HG02840 (cell line): Measurements from ENCODE around the gene KRT6A.

Experiments used
- ATAC-seq: cut with Tn5 transposase; IDR thresholded peaks from one replicate; pipeline ENCODE4 v1.9.1; 2021; ENCODE audit warnings: mild to moderate bottlenecking, moderate library complexity, moderate number of reproducible peaks; ENCODE audit not compliant: unreplicated experiment, low FRiP score

The KRT6A gene

DNA sequence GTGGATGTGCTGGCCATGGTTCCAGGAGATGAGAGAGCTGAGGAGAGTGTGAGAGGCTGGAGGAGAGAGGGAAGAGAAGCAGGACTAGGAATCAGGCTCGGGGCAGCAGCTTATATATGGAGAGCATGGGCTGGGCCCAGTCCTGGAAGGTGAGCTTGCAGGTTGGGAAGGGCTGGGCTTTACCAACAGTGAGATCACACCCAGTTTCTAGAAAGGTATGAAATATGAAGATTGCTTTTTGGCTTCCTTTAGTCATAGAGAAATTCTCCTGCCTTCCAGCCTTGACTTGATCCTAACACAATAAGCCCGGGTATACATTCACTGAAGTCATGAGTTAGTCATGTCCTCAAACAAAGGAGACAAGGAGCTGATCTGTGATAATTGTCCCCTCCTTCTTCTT is at the start of gene KRT6A:
KRT6A (minus strand) TSS at position 86 of the 400 bp plus-strand sequence; CDS start at position 17, 69 bp downstream.
- no peak for ATAC-seq

DNA sequence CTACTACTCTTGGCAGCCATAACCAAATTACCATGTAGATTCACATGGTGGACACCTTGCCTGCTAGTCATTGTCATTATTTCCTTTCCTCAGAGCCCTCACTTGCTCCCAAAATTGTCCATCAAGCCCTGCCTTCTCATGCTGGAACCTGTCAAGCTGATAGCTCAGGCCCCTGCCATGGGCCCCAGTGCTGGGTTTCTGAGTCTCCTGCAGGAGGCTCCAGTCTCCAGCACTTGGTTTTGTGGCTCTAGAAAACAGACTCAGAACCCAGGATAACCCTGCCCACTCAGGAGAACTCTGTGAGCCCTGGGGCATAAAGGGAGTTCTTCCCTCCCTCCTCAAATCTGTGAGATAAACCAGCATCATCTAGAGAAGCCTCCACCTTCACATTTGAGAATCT is 49.1 kb upstream of the KRT6A start:
- ATAC-seq = no peak

DNA sequence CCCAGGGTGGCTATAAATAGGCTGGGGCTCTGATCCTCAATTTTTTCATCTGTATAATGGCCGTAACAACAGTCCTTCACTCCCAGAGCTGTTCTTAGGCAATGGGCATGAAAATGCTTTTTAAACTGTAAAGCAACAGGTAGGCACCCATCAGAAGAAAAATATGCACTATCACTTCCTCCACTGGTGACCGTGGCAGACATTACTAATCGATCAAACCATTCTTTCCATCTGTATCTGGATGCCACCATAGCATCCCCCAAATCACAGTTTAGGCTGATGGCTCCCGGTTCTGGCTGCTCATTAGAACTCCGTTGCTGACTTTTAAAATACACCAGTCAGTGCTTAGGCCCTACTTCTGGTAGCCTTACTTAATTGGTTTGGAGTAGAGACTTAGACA is 48.7 kb upstream of the KRT6A start:
- ATAC-seq = no peak

DNA sequence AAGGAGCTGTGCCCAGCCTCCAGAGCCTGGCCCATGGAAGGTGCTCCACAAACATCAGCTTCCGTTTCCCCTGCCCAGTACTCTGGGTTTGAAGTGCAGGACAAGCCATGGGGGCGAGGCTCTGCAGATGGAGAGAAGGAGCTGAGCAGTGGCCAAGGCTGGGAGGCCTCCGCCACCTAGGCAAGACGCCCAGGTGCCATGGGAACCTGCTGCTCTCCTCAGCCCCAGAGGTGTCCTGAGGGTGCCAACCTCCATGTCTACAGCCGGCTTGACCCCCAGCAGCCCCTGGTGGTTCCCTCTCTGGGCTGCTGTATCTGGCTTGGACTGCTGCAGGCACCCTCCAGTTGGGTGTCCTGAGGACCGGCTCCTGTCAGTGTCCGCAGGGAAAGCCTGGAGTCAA is 47.5 kb upstream of the KRT6A start:
- no peak for ATAC-seq

DNA sequence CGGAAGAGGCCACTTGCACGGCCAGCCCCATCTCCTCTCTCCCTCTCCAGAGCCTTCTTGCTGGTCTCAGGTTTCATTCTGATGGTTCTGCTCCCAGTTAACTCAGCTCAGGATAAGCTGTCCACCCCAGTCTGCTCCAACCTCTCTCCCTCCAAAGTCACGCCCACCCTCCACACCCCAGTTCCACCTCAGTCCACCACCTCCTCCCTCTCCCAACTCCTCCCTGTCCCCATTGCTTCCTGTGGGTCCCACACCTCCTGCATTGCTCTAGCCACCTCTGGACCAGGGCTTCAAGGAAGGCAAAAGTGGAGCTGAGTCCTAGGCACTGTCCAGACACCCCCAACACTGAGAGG is 46.7 kb upstream of the KRT6A start:
- no peak for ATAC-seq

DNA sequence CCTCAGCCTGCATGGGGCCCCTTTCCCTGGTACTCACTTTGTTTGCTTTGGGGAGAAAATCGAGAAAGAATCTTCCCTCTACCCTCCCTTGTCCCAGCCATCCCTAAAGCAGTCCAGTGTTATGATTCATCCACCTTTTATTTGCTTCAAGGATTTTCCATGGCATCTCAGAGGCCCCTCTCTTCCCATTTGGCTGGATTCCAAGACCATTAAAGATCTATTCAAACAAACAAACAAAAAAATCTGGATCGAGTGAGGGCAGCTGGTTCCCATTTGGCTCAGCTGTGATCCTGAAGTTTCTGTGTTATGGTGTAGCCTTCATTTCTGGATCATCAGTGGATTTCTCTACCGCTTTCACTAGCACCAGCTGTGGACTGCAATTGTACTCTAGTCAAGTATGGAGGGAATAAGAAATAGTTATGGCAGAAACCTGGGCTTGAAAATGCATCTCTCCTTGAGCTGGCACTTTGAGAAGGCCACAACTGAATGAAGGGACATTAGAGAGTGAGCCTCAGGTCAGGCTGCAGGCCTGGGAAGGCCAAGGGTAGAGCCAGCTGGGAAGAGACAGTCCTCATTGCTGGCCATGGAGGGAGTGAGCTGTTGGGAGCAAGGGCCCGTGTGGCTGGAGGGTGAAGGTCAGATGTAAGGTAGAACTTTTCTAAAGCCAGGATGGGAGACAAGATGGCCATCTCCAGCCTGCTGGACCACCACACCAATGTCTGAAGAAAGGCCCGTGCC is 46.2 kb upstream of the KRT6A start:
- no peak for ATAC-seq

DNA sequence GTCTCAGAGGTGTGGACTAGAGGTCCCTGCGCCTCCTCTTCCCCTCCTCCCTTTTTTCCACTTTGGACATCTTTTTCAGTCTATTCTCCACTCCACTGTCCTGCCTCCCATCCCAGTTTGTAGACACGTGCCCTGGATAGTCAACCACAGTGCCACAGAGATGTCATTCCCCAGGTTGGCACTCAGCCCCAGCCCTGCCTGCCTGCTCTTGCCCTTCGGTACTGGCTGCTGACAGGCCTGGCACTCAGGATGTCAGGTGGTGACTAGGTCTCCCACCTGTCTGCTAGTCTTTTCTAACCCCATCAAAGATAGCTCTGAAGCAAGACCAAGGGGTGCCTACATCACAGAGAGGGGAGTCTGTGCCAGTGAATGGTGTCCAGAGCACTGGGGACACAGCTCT is 44.0 kb upstream of the KRT6A start:
- ATAC-seq = no peak

DNA sequence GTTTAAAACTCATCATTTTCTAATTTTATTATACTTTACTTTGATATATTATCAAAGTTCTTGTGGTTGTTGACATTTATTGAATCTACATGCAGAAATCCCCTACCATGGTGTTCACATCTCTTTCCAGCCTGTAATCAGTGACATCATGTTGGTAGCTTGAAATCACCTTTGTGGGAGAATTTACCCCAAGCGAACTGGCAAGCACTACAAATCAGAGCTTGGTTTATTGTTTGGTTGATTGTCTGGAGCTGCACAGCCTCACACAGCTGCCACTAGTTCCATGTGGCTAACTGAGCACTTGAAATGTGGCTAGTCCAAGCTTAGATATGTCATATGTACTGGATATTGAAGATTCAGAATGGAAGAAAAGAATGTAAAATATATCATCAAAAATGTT is 42.5 kb upstream of the KRT6A start:
- ATAC-seq = no peak

DNA sequence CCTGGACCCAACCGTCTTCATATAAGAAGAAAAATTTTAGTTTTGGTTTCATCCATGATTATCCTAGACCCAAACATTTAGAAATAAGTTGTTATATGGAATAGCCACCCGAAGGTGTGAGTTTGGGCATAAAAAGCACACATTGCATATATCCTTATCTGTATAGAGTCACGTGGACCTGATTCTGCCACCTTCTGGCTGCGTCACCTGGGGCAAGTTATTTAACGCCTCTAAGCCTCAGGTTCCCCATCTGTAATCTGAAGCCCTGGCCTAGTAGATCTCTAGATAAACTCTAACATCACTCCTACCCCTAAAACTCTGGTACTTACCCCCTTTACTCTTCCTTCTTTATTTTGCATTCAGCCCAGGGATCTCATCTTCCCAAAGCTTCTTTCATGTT is 41.4 kb upstream of the KRT6A start:
- ATAC-seq = no peak

DNA sequence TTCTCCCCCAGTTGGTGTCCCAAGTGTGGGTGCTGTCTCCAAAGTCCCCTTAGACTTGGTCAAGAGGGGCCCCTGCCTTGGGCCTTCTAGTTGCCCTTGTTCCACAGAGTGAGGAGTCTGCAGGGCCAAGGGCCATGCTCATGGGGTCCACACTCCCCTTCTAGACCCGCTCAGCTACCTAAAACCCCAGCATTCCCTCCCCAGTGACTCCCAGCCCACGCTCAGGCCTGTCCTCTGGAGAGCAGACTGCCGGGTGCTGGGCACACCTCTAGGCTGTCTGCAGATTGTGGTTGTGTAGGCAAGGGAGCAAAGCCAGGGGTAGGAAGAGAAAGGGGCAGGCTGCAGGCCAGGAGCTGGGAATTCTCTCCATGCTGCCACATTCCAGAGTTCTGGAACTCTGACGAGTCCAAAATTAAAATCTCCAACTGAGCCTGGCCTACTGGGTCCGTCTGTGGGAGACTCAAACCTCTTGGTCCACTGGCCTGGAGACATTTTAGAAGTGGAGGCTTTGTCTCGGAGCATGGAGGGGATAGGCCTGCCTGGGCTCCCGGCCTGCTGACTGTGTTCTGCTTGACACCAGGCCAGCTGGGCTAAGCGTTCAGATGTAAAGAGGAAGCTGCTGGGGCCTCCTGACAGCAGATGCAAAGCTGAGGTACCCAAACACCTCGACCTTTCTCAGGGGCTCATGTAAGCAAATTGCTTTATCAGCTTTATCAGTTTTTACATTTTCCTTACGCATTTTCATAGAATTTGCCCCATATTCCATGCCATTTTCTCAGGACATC is 40.8 kb upstream of the KRT6A start:
- no peak for ATAC-seq

DNA sequence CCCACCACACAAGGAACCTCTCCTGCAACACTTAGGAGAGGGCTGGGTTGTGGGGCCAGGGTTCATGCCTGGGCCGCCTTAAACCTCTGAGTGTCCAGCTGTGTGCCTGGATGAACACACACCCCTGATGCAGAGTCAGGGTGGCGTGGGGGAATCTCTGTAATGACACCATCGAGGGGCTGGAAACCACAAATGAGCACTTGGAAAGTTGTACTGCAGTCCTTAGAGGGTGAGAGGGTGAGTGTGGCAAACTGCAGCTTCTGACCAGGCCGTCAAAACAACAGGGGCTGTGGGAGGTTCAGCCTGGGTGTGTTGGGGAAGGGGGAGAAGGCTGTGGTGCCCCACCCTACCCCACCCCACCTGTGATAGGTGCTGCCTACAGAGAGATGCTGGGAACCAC is 39.6 kb upstream of the KRT6A start:
- ATAC-seq = no peak

DNA sequence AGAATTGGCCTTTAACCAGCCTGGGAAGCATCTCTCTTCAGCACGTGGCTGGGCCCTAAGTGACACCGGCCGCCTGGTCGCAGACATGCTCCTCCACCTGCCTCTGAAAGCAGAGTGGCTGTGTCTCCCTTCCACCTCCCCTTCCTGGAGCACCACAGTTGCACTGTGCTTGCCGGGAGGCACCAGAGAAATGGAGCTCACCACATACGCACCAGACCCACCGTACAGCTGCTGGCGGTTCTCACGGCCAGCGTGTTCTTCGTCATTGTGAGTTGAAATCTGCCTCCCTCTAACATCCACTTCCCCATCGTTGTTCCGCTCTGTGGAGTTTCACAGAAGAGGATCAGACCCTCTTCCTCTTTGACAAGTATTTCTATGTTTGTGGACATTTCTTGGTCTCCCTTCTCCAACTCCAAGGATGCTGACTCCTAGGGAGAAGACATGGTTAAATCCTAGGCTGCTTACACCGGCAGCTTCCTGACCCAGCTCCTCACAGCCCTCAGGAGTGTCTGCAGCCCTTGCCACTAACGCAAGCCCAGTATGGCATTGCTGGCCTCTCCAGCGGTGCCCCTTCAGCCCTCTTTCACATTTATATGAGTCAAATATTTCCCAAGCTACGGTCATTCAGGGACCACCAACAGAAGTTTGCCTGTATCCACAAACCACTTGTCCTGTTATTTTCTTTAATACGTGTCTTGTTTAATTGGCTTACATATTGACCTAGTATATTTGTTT is 38.7 kb upstream of the KRT6A start:
- no peak for ATAC-seq

DNA sequence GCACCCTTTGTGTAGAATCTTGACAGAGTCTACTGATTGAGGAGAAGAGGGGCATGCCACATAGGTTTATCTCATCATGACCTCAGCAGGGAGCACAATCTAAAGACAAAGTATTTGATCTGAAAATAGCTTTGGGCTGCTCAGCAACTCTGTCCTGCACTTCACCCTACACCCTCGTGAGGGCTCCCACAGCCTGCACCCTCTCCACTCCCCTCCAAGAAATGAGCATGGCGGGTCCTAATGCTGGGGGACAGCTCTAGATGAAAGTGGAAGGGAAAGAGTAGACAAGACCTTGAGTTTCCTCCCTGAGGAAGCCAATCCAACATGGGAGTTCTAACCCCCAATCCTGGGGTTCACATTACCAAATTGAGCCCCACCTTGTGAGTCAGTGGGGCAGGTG is 37.8 kb upstream of the KRT6A start:
- ATAC-seq = no peak

DNA sequence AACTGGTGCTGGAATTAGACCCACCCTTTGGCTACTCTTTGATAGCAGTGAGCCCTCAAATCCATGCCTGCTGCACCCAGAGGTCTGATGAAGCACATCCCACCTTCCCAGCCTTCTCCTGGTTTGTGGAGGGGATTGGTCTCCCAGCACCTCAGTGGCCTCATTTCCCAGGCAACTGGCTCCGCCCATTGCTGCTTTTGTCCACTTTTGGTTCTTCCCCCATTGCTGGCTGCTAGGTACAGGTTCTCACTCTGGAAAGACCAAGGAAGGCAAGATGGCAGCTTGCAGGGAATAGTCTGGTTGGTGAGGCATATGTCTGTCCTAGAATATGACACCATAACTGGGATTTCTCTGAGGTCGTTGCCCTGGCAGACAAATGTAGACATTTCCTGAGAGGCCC is 37.3 kb upstream of the KRT6A start:
- no peak for ATAC-seq

DNA sequence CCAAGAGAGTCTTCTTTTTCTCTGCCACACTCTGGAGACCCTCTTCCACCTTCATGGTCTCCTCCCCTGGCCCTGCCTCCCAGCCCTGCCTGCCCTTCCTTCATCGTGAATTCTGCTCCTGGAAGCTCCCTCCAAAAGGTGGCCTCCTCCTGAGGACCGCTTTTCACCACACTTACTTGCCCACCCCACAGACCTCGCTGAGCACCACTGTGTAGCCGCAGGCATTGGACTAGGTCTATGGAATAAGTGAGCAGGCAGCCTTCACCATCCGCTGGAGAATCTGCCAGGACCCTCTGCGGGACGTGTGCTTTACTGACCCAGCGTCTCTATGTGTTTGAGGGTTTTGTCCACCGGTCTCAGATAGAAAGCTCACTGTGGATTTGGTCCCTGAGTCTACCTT is 36.8 kb upstream of the KRT6A start:
- no peak for ATAC-seq

DNA sequence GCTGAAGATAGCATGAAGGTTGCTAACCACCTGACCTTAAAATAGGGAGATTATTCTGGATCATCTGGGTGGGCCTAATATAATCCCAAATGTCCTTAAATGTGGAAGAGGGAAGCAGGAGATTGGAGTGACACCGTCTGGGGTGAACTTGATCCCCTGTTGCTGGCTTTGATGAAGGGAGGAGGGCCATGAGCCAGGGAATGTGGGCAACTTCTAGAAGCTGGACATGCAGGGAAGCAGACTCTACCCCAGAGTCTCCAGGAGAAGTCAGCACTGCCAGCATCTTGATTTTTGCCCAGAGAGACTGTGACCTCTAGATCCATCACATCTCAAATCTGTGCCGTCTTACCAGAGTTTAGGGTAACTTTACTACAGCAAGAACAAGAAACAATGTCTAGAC is 36.4 kb upstream of the KRT6A start:
- no peak for ATAC-seq

DNA sequence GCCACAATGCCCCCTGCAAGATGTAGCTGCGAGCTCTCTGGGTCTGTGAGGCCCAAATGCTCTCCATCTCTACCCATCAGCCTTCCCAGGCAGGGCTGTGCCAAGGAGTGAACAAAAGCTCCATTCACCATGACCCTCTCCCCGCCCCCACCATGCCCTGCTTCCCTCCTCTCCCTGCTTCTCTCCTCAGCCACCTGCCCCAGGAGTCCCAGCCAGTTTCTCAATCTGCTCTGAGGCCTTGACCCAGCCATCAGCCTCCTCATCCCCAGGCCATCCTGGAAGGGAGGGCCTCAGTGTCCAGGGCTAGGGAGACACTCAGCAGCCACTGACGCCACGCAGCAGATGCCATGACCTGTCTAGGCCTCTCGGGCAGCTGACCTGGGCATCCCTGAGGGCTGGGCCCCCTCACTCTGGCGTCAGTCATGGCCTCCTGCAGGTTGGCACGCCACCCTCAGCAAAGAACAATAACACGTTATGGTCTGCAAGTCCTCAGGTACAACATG is 35.6 kb upstream of the KRT6A start:
- no peak for ATAC-seq

DNA sequence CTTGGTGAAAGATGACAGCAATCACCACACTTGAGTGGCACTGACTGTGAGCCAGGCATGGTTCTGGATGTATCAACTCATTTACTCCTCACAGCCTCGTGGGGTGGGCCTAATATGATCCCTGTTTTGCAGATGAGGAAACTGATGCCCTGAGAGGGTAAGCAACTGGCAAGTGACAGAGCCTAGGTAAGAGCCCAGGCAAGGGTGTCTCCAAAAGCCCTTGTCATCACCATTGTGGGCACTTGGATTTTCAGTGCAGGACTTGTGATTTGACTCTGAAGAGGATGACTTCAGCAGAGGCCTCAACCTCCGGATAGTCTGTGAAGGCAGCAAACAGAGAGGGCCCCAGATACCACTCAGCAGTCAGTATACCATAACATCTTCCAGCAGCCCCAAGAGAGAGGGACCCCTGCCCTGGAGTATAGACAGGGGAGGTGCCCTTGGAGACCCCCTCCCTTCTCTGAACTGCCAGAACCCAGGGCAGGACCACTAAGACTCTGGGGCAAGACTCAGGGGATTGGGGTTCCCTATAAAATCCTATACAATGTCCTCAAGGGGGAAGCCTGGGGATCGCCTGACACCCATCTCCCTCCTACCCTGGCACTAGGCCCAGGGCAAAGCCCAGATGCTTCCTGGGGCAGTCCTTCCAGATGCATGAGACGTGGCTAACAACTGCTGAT is 34.2 kb upstream of the KRT6A start:
- no peak for ATAC-seq

DNA sequence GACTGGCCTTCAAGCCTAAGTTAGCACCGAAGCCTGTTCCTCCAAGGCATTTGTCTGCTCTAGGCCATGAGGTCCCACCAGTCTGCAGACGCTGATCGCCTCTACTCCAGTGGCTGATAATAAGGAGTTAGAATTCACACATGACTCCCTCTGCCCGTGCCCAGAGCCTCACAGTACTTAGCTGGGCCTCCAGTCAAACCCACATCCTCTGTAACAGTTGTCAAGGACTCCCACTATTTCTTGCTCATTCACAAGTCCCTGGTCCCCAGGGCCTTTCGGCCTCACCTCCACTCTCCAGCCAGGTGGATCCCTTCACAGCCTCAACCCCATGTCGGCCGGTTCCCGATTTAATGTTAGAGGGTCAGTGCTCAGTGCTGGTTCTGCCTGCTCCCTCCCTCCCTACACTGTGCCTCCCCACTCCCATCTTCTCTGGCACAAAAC is 33.5 kb upstream of the KRT6A start:
- no peak for ATAC-seq

DNA sequence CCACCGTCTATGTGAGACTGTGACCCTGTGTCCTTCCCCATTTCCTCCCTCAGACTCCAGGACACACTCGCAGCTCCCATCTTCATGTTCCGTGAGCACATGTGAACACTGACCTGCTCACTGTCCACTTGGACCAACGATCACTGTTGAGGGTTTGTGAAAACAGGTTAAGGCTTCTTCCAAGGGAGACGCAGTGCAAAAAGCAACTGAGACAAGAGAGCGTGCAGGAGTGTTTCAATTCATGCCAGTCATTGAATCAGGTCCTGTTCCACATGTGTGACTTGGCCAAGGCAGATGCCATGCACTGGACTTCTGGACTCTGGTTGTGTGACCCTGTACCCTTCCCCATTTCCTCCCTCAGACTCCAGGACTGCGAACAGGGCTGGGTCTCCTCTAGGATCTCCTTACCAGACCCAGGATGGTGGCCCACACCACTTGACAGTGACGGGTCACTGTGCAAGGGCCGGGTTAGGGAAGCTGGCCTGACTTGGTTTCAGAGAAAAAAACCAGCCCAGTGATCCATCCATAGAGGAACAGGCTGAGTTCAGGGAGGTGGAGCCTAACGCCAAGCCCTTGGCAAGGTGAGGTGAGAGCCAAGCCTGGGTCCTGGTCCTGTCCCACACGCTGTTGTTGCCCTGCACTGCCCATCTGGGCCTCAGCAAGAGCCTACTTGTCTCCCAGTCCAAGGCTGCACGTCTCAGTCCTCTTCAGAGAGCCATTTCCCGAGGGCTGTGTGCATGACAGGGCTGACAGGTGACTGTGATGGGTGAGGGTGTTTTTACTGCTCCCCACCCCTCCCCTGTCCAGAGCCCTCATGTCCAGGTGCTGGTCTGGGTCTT is 32.8 kb upstream of the KRT6A start:
- ATAC-seq = no peak
